ENCODE results near the gene TMEM256. TPM values are rescaled to one million over a fixed set of nuclear protein-coding genes. Genes with fewer than 3 reads are reported as not detected.
A peak's percentile ranks its signal among the peaks of the same experiment; 100 is the strongest.

Gene TMEM256
- total RNA-seq, result 10 to 100 TPM; 31.1 to 66.6 (median 57.8) TPM

GRCh38 chr17:7403977-7404736, at the start of gene TMEM256:
Gene TMEM256, minus strand, starts transcription at chr17:7404097. Its CDS starts 13 bp downstream, at chr17:7404084.
- Histone ChIP-seq H3K4me1 (peaks cover 4 to 65% (median 24%) of the 10 kb centered on the region in 3 donors), H3K36me3 (peaks cover 0 to 12% of the 10 kb centered on the region in 2 donors), H3K4me3 (peak within 1 kb of the TSS; percentile 70 to 88), H3K27me3 (no peaks in the 10 kb centered on the region), H3K9me3 (no peaks in the 10 kb centered on the region), H3K27ac (peak within 1 kb of the TSS; percentile 91 to 95 (median 93))
- TF ChIP-seq POLR2A (IDR thresholded peaks at IDR 0.05), result peak; percentile 89 to 91
- peak in 2 of 4 experiments; percentile 27 to 35 for TF ChIP-seq CTCF (IDR thresholded peaks at IDR 0.05)
- peak; percentile 91 for TF ChIP-seq POLR2AphosphoS5 (IDR thresholded peaks at IDR 0.05)
- no peak for TF ChIP-seq EP300 (IDR thresholded peaks at IDR 0.05)
- 2% methylated on average over 11 of the region's 49 CpGs; no CpG with 5 or more reads in 1 of the 2 donors for WGBS, 2 donors (ENCODE audit: low coverage in 1 of 2)
- ATAC-seq, result peak; percentile 94

GRCh38 chr17:7448461-7448860, 44.6 kb upstream of the TMEM256 start:
- no peaks in the 10 kb centered on the region for H3K36me3 ChIP-seq
- peaks cover 57% of the 10 kb centered on the region for H3K27me3 ChIP-seq
- H3K4me3 ChIP-seq, result no peak overlapping the region
- peaks cover 0 to 24% (median 7%) of the 10 kb centered on the region in 3 donors for H3K4me1 ChIP-seq
- TF ChIP-seq POLR2AphosphoS5 (IDR thresholded peaks at IDR 0.05) (no peak), EP300 (IDR thresholded peaks at IDR 0.05) (no peak), CTCF (IDR thresholded peaks at IDR 0.05) (no peak), POLR2A (IDR thresholded peaks at IDR 0.05) (no peak)
- no peak overlapping the region for H3K27ac ChIP-seq
- 73 to 81% methylated on average over 6 to 7 of the region's 7 CpGs for WGBS, 2 donors (ENCODE audit: low coverage in 1 of 2)
- ATAC-seq, result no peak
- H3K9me3 ChIP-seq, result no peaks in the 10 kb centered on the region

- 10 to 18% methylated on average over 14 of the region's 16 CpGs for WGBS, 2 donors (ENCODE audit: low coverage in 1 of 2)
- TF ChIP-seq POLR2A (IDR thresholded peaks at IDR 0.05) (no peak), CTCF (IDR thresholded peaks at IDR 0.05) (no peak), EP300 (IDR thresholded peaks at IDR 0.05) (no peak), POLR2AphosphoS5 (IDR thresholded peaks at IDR 0.05) (no peak)
- Histone ChIP-seq H3K9me3 (no peaks in the 10 kb centered on the region), H3K4me1 (peaks cover 0 to 31% (median 9%) of the 10 kb centered on the region in 3 donors), H3K4me3 (peak overlapping the region in 1 of 2 donors; percentile 44), H3K36me3 (no peaks in the 10 kb centered on the region), H3K27me3 (peaks cover 85% of the 10 kb centered on the region), H3K27ac (no peak overlapping the region)
- peak; percentile 40 for ATAC-seq
Observed at GRCh38 chr17:7445619-7445968, 41.7 kb upstream of the TMEM256 start.

GRCh38 chr17:7444682-7445618, 41.1 kb upstream of the TMEM256 start, which contains the start of gene CHRNB1:
Gene CHRNB1, plus strand, starts transcription at chr17:7445061. Its CDS starts 67 bp downstream, at chr17:7445128.
- Histone ChIP-seq H3K4me1 (peaks cover 0 to 37% (median 16%) of the 10 kb centered on the region in 3 donors), H3K4me3 (peak within 1 kb of the TSS; percentile 6 to 44), H3K9me3 (no peaks in the 10 kb centered on the region), H3K27ac (peak within 1 kb of the TSS in 1 of 4 donors; percentile 39), H3K27me3 (peaks cover 91% of the 10 kb centered on the region), H3K36me3 (no peaks in the 10 kb centered on the region)
- TF ChIP-seq CTCF (IDR thresholded peaks at IDR 0.05) (peak in 1 of 4 experiments; percentile 19), EP300 (IDR thresholded peaks at IDR 0.05) (no peak)
- WGBS, 2 donors (ENCODE audit: low coverage in 1 of 2), result 0% methylated on average over 1 to 4 of the region's 51 CpGs
- peak; percentile 73 for ATAC-seq
